GM19023 (cell line): ENCODE measurements around the gene FBN1.

Experiments used
- ATAC-seq: cut with Tn5 transposase; IDR thresholded peaks from one replicate; pipeline ENCODE4 v1.9.1; 2021; ENCODE audit warnings: mild to moderate bottlenecking, moderate library complexity; ENCODE audit not compliant: unreplicated experiment

Gene FBN1

DNA sequence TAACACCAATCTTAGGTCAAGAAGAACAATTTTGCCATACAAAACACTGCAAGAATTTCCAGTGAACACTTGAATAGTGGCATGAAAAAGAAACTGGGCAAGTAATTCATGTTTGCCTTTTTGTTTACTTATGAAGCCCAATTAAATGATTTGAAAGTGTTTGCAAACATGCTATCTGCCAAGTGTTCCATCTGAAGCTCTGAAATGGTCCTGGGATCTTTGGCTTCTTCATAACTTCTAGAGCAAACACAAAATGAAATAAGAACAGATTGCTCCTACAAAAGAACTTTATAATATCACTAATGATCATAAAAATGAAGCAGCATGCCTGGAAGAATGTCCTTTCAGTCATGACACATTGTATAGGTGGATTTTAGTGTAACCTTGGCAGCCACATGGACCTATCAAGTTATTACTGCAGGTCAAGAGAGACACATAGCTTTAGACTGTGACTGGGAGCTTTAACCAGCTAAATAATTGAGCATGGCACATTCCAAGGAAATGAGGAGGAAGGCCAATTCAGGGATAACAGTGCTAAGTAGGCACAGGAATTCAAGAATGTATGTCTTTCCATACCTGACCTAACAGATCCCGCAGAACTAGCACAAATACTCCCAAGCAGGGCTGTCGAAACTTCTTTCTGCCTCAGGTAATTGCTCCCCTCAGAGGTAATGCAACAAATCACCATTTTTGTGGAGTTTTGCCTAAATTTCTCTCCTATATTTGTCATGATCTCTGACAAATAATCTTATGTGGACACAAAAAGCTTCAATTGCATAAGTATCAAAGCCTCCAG lies 169.7 kb downstream of the FBN1 start:
- no peak for ATAC-seq

DNA sequence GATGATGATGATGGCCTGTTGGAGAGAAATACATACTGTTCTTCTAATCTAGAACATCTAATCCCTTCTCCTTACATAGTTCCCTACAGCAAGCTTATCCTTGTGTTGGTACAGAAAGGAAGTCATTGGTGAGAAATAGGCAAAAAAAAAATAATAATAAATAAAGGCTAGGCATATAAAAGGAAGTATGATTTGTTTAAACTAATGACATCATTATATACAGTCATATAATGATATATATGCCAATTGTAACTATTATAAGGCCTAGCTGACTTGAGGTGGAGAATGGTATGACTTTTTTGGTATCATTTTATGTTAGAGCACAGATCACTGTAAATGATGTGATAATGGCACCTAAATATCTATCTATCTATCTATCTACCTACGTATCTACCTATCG lies 171.8 kb downstream of the FBN1 start:
- ATAC-seq = no peak

GRCh38 chr15:48472756-48473155 lies 172.8 kb downstream of the FBN1 start:
- ATAC-seq = no peak

DNA sequence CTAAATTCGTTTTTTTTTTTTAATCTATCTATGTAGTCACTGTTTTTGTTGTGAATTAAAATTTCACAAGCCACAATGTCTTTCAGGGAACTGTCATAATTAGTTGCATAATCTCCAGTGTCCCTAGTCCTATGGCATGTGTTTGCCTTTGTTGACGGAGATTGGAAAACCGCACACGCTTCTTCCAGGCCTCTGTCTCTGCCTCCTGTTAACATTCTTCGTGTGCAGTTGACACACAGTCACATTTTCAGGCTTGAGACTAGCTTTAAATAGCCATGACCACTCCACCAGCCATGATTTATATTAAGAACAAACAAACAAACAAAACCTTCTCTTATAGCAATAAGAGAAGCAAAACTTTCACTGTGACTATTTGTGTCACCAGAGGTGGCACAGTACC lies 174.4 kb downstream of the FBN1 start:
- ATAC-seq = no peak

- ATAC-seq = no peak
These were observed 175.4 kb downstream of the FBN1 start for GRCh38 chr15:48470096-48470495.

DNA sequence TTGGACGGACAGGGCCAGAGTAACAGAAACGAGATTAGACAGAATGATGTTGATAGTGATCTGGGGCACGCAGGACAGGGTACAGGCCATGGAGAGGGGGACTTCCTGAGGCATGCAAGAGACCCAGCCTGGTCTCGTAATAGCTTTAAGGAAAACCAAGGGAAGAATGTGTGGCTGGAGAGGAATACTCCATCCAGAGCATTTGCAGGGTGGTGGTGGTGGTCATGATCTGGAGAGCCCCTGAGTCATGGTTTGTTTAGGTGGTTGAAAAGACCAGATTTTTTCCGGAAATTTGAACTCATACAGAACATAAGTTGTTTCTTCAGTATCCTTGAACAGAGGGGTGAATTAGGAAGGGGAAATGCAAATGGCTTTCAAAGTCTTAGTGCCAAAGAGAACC lies 175.8 kb downstream of the FBN1 start:
- no peak for ATAC-seq

GRCh38 chr15:48469271-48469670 lies 176.2 kb downstream of the FBN1 start:
- ATAC-seq = no peak

GRCh38 chr15:48467801-48468200 lies 177.7 kb downstream of the FBN1 start:
- ATAC-seq = no peak

DNA sequence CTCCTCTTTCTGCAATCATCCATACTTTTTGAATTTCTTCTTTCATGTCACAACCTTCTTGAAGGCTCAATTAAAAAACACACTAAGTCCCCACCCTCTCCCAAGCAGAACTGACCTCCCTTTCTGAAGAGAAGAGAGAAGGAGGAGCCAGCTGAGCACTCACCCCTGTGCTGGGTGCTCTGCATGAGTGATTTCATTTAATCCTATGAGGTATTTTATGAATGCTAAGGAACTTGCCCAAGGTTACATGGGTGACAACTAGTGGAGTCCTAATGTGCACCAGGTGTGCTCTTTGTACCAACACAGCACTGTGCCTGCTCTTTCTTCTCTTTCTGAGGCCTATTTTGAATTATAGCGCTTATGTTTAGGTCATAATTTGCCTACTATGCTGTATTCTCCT lies 178.7 kb downstream of the FBN1 start:
- ATAC-seq = no peak

DNA sequence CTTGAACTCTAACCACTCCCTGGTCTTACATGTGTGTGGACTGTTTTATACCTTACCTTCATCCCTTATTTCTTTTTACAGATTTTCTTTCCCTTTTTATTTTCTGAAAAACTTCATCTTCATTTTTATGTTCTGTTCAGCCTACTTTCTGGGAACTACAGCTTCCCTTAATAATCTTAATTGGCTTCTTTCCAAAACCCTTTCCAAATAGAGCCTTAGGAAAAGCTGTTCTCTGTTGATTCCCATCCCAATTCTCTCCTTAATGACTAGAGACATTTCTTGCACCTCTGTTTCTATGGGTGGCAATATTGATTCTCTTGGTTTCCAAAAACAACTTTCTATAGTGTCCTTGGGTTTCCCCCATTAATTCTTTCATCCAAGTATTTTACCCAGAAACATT lies 179.4 kb downstream of the FBN1 start:
- ATAC-seq = no peak

GRCh38 chr15:48465410-48465809 lies 180.1 kb downstream of the FBN1 start:
- no peak for ATAC-seq

GRCh38 chr15:48463366-48463880 lies 182.1 kb downstream of the FBN1 start:
- ATAC-seq = no peak

DNA sequence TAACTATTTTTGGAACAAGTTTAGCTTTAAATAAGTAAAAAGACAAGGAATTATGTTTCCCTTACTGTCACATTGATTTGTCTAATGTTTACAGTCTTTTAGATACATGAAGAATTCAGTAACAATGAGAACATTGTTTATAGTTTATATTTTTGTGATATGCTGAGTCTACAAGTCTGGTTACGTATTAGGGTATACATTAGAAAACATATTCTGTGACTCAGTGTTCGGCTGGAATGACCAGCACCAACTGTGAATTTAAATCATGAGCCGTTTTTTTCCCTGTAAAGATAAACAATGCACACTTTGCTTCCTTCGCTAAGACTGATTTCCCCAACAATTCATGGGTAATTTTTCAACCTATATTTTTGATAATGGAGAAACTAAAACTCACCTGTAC lies 182.8 kb downstream of the FBN1 start:
- no peak for ATAC-seq

DNA sequence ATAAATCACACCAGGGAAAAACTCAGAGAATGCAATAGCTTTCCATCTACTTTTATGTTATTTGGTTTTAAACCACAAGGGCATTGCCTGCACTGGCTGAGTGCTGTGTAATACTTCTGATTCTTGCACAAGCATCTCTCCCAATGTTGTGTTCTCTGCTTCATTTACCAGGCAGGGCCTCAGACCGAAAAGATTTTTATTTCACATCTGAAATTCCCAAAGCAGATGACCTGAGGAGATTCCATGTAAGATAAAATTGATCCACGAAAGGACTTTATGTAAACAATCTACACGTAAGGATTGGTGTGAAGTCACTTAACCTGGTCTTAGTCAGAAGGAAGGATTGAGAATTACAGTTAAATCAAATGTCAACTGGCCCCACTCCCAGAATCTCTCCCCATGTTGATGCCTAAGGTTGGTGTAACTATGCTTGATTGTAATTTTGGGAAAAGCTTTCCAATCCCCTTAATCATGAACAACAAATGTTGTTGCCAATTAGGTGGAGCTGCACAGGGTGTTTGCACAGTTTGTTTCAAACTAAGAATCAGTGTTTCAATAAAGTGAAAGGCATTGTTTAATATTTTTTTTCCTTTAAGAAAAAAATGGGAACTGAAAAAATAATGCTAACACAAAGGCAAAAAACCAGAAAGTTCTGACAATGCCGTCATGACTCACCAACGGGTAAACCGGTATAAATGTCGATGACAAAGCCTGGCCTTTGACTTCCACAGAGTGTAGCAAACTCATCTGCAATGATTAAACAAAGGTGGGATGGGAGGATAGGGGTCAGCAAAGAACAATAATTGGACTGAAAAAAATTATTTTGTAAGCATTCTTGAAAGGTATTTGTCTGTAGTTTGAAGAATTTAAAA lies 185.7 kb downstream of the FBN1 start:
- no peak for ATAC-seq

DNA sequence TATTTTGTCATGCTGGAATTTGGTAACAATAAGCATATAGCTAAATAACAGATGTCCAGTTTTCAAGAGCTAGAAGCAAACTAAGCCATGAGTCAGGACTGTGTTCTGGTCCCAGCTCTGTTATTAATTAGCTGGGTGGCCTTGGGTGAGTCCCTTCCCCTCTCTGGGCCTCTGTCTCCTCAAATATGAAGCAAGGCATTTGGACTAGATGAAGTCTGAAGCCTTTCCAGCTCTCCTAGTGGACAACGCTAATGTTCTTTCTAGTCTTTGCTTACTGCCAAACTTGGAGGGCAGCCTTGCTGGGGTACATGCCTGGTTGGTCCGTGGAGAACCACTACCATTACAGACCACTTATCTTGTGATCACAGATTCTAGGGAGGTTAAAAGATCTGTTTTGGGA lies 186.6 kb downstream of the FBN1 start:
- no peak for ATAC-seq

DNA sequence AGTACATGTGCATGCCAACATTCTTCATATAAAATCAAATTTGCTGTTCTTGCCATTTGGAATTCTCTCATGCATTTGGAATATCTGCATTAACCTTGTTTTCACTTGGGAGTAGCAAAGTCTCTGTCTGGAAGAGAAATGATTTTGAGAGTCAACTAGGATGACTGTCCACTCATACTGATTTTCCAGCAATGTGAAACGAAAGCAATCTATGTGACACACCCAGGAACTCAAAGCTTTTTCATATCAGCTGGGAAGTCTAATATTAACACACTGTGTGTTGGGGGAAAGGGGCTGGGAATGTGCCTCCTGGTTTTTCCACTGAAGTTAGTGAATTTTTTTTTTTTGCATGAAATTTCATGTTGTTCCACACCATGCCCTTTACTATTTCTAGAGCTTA lies 189.4 kb downstream of the FBN1 start:
- ATAC-seq = no peak

- ATAC-seq = no peak
These were observed 193.8 kb downstream of the FBN1 start for GRCh38 chr15:48451736-48452135.

- ATAC-seq = no peak
These were observed 194.3 kb downstream of the FBN1 start for GRCh38 chr15:48451241-48451640.

- no peak for ATAC-seq
These were observed 195.8 kb downstream of the FBN1 start for GRCh38 chr15:48449734-48450133.

- no peak for ATAC-seq
These were observed 197.9 kb downstream of the FBN1 start for GRCh38 chr15:48447657-48448056.

DNA sequence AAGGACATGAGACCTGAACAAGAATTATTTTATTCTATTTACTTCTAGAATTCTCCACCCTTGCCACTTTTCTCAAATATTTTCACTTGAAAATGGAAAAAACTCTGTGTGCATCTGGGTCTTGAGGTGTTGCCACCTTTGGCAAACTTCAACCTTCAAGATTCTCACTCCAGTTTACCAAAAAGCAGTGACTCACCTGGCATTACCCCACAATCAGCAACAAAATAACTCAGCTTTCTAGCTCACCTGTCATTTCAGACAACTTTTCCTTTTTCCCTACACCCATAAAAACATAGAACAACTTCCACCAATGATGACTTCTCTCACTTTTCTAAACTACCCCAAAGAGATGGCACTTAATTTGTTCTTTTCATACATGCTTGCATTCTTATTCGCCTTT lies 198.5 kb downstream of the FBN1 start:
- ATAC-seq = no peak

GRCh38 chr15:48442011-48442410 lies 203.5 kb downstream of the FBN1 start:
- no peak for ATAC-seq
